Measurements from ENCODE around the gene OR3A2. TPM values are rescaled to one million over a fixed set of nuclear protein-coding genes. Genes with fewer than 3 reads are reported as not detected.

Gene OR3A2
- total RNA-seq, result 1.7 and 4.8 TPM in 2 replicates

DNA sequence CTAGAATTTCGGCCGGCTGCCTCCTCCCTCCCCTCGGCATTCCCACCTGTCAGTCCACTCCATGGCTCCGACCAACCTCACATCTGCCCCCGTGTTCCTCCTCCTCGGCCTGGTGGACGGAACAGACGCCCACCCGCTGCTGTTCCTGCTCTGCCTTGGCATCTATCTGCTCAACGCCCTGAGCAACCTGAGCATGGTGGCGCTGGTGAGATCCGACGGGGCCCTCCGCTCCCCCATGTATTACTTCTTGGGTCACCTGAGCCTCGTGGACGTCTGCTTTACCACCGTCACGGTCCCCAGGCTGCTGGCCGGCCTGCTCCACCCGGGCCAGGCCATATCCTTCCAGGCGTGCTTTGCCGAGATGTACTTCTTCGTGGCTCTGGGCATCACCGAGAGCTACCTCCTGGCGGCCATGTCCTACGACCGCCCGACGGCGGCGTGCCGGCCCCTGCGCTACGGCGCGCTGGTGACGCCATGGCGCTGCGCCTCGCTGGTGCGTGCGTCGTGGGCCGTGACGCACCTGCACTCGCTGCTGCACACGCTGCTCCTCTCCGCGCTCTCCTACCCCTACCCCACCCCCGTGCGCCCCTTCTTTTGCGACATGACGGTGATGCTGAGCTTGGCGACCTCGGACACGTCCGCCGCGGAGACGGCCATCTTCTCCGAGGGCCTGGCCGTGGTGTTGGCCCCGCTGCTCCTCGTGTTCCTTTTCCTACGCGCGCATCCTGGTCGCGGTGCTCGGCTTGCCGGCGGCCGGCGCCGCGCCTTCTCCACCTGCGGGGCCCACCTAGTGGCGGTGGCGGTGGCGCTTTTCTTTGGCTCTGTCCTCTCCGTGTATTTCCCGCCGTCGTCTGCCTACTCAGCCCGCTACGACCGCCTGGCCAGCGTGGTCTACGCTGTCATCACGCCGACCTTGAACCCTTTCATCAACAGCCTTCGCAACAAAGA is at the start of gene OR3A2:
OR3A2 (minus strand) TSS at position 440 of the 948 bp plus-strand sequence.

DNA sequence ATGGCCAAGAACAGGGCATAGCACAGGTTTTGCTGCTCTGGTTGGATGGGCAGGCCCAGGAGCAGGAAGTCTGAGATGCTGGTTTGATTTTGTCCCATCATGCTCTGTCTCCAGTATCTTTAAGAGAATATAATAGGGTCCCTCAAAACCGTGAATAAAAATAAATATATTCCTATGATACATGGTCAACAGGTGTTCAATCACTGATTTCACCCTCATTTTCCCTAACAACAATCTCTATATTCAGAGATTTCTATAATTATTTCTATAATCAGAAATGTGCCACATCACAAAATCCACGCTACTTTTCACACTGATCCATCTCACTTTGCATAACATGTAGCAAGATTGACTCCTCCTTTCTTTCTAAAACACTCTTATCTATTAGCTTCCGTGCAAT is 47.6 kb upstream of the OR3A2 start, which contains the start of gene OR1E2:
OR1E2 (minus strand) TSS at position 101 of the 400 bp plus-strand sequence; CDS start at position 101, 0 bp downstream.

DNA sequence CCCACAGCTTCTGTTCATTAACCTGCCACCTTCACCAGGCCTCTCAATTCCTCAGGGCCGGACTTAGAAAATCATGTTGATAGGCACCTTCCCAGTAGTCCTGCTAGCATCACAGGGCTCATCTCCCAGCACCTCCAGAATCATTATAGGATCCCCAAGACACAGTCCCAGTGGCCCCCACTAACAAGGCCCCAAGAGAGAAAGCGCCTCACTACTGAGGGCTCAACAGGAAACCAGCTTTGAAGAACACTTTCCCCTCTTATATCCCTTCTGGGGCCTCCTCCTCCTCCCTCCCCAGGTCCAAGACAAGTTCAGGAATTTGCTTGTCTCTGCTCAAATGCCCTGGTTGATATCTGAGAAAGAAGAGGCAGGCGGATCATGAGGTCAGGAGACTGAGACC is 25.0 kb upstream of the OR3A2 start, which contains the start of gene OR3A3:
OR3A3 (plus strand) TSS at position 301 of the 400 bp plus-strand sequence.

DNA sequence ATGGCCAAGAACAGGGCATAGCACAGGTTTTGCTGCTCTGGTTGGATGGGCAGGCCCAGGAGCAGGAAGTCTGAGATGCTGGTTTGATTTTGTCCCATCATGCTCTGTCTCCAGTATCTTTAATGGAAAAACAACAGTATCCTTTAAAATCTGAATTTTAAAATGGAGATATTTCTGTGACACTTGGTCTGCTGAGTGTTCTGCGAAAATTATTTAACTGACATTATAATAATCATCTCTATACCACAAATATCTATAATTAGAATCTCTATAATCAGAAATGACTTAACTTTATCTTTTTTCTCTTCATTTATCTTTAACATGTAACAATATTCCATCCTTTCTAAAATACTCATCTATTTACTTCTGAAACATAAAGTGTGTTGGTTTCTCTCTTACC is 12.2 kb upstream of the OR3A2 start, which contains the start of gene OR1E1:
OR1E1 (minus strand) TSS at position 101 of the 400 bp plus-strand sequence; CDS start at position 101, 0 bp downstream.

DNA sequence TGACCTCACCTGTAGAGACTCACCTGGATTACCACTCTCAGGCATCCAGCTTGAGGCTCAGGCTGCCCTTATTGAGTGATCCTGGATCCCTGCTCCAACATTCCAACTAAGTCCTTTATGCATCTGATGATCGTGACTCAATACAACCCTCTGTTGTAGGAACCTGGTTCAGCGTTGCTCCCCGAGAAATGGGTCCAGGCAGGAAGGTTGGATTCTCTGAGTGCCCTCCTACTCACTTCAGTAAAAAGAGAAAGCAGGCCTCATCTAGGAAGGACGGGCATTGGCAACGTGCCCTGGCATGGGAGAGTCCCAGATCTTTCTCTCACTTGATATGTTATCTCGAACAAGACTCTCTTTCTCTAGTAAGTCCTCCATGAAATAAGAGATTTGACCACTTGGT is 87.8 kb downstream of the OR3A2 start, which contains the start of gene OR3A1:
OR3A1 (minus strand) TSS at position 101 of the 400 bp plus-strand sequence. CDS start 5,778 bp downstream, outside the sequence.

Small RNA genes within 50 kb of the gene (small RNA-seq; reads per million reads assigned to genes)
- gene OR1AC1P (ENCODE audit: low replicate concordance), result not detected

Other genes starting within 250 kb of the OR3A2 start
- not detected in 2 replicates for gene OR1A2, start 188.8 kb downstream of the OR3A2 start, total RNA-seq
- not detected in 2 replicates for gene OR1A1, start 178.6 kb downstream of the OR3A2 start, total RNA-seq
- 0.57 and 0.88 TPM in 2 replicates for gene OR3A1, start 87.9 kb downstream of the OR3A2 start, total RNA-seq
- gene OR1E1, start 12.1 kb upstream of the OR3A2 start, total RNA-seq, result not detected in 2 replicates
- not detected in 2 replicates for gene OR3A3, start 25.1 kb upstream of the OR3A2 start, total RNA-seq
- 0.14 TPM in 1 of 2 replicates, not detected in the other for gene OR1E2, start 47.5 kb upstream of the OR3A2 start, total RNA-seq
- gene SPATA22, start 85.5 kb upstream of the OR3A2 start, total RNA-seq, result 0.14 and 0.22 TPM in 2 replicates
- gene ASPA, start 89.7 kb upstream of the OR3A2 start, total RNA-seq, result 0.22 TPM in 1 of 2 replicates, not detected in the other
- gene TRPV3, start 171.5 kb upstream of the OR3A2 start, total RNA-seq, result 1.4 and 5.5 TPM in 2 replicates
- gene TRPV1, start 223.1 kb upstream of the OR3A2 start, total RNA-seq, result 2.1 and 4.4 TPM in 2 replicates
- gene SHPK, start 249.9 kb upstream of the OR3A2 start, total RNA-seq, result 11.2 and 23.3 TPM in 2 replicates

Measured in placental pericyte (primary cell).